Measurements from ENCODE around the gene KCNS1. TPM values are rescaled to one million over a fixed set of nuclear protein-coding genes. Genes with fewer than 3 reads are reported as not detected.

KCNS1 gene
- total RNA-seq, 1 donor from 2014 or later = not detected

GRCh38 chr20:45072066-45072465 lies 28.9 kb downstream of the KCNS1 start:
- POLR2A ChIA-PET = no interaction called here
- peaks cover 13% of the 10 kb centered on the region for H3K4me1 Mint-ChIP-seq
- ATAC-seq (ENCODE audit: low read depth) (no peak), DNase-seq (no peak)
- CTCF ChIA-PET = interaction anchor here (1.4 to 3.0 kb wide), 3 partner anchors 22 to 28 kb away, joined by 3 to 9 read pairs (median 5); no protein-coding TSS in a partner anchor
- no peak overlapping the region for H3K27ac Mint-ChIP-seq
- no peaks in the 10 kb centered on the region for H3K9me3 Mint-ChIP-seq
- H3K27me3 Mint-ChIP-seq = no peaks in the 10 kb centered on the region
- peaks cover 84% of the 10 kb centered on the region for H3K36me3 Mint-ChIP-seq (ENCODE audit: low read depth)
- intact Hi-C loops (cut with micrococcal nuclease) = no loop called here
- no peak for TF ChIP-seq CTCF (IDR thresholded peaks at IDR 0.05)
- H3K4me3 Mint-ChIP-seq = no peak overlapping the region

GRCh38 chr20:45070932-45071632 lies 29.8 kb downstream of the KCNS1 start:
- ATAC-seq (ENCODE audit: low read depth) = no peak
- Mint-ChIP-seq H3K27ac (no peak overlapping the region), H3K4me1 (peaks cover 21% of the 10 kb centered on the region), H3K4me3 (no peak overlapping the region), H3K9me3 (no peaks in the 10 kb centered on the region), H3K36me3 (ENCODE audit: low read depth) (peaks cover 83% of the 10 kb centered on the region), H3K27me3 (no peaks in the 10 kb centered on the region)
- intact Hi-C loops (cut with micrococcal nuclease) = loop anchor here (2.0 kb wide), 1 partner anchor 16 kb away; no protein-coding TSS in a partner anchor
- ChIA-PET POLR2A (no interaction called here), CTCF (interaction anchor here (1.4 to 3.0 kb wide), 3 partner anchors 21 to 27 kb away, joined by 3 to 9 read pairs (median 5); no protein-coding TSS in a partner anchor)
- DNase-seq = no peak
- no peak for TF ChIP-seq CTCF (IDR thresholded peaks at IDR 0.05)

- H3K9me3 Mint-ChIP-seq = no peaks in the 10 kb centered on the region
- no peak for DNase-seq
- intact Hi-C loops (cut with micrococcal nuclease) = no loop called here
- H3K4me3 Mint-ChIP-seq = no peak overlapping the region
- no peak overlapping the region for H3K27ac Mint-ChIP-seq
- no peak for ATAC-seq (ENCODE audit: low read depth)
- CTCF ChIA-PET = interaction anchor here (1.0 to 3.0 kb wide), 2 partner anchors 19 to 25 kb away, joined by 3 to 5 read pairs; no protein-coding TSS in a partner anchor
- no peak for TF ChIP-seq CTCF (IDR thresholded peaks at IDR 0.05)
- peaks cover 36% of the 10 kb centered on the region for H3K4me1 Mint-ChIP-seq
- H3K36me3 Mint-ChIP-seq (ENCODE audit: low read depth) = peaks cover 82% of the 10 kb centered on the region
- POLR2A ChIA-PET = no interaction called here
- H3K27me3 Mint-ChIP-seq = no peaks in the 10 kb centered on the region
Measured at GRCh38 chr20:45069261-45069660, 31.7 kb downstream of the KCNS1 start.

- intact Hi-C loops (cut with micrococcal nuclease) = no loop called here
- H3K27ac Mint-ChIP-seq = no peak overlapping the region
- H3K4me3 Mint-ChIP-seq = no peak overlapping the region
- peaks cover 48% of the 10 kb centered on the region for H3K4me1 Mint-ChIP-seq
- H3K27me3 Mint-ChIP-seq = no peaks in the 10 kb centered on the region
- ChIA-PET CTCF (interaction anchor here (0.9 kb wide), 1 partner anchor 24 kb away, joined by 3 read pairs; no protein-coding TSS in a partner anchor), POLR2A (no interaction called here)
- DNase-seq = no peak
- peaks cover 78% of the 10 kb centered on the region for H3K36me3 Mint-ChIP-seq (ENCODE audit: low read depth)
- peaks cover 3% of the 10 kb centered on the region for H3K9me3 Mint-ChIP-seq
- ATAC-seq (ENCODE audit: low read depth) = no peak
- no peak for TF ChIP-seq CTCF (IDR thresholded peaks at IDR 0.05)
Measured at GRCh38 chr20:45067558-45067957, 33.4 kb downstream of the KCNS1 start.

GRCh38 chr20:45067087-45067486 lies 33.8 kb downstream of the KCNS1 start:
- H3K9me3 Mint-ChIP-seq = peaks cover 3% of the 10 kb centered on the region
- H3K4me3 Mint-ChIP-seq = no peak overlapping the region
- DNase-seq (no peak), ATAC-seq (ENCODE audit: low read depth) (no peak)
- no peaks in the 10 kb centered on the region for H3K27me3 Mint-ChIP-seq
- TF ChIP-seq CTCF (IDR thresholded peaks at IDR 0.05) = no peak
- POLR2A ChIA-PET = no interaction called here
- intact Hi-C loops (cut with micrococcal nuclease) = no loop called here
- H3K36me3 Mint-ChIP-seq (ENCODE audit: low read depth) = peaks cover 83% of the 10 kb centered on the region
- peaks cover 53% of the 10 kb centered on the region for H3K4me1 Mint-ChIP-seq
- CTCF ChIA-PET = interaction anchor here (0.9 kb wide), 1 partner anchor 23 kb away, joined by 3 read pairs; no protein-coding TSS in a partner anchor
- H3K27ac Mint-ChIP-seq = no peak overlapping the region

Data from activated B cell treated with CpG ODN at 0.5 μM for 24 hours (primary cell).